Esophagus squamous epithelium (tissue), 4 donors: Measurements from ENCODE around the gene CARMIL1.

Source experiments
- POLR2A ChIP-seq, 4 donors: fragments of 450-650 bp; IDR thresholded peaks; one replicate each; pipeline ENCODE4 v1.6.1; 2017; ENCODE audit warnings: antibody characterized with exemption in 4 of 4, mild to moderate bottlenecking in 4 of 4, moderate library complexity in 3 of 4
- TF ChIP-seq, protein P1 (sequence below), 6 experiments: fragments of 450-650 bp in 4 of 6; fragments of 200-600 bp in 2 of 6; sonication (generic) in 2 of 6; IDR thresholded peaks; one replicate each; pipeline ENCODE4 v1.5.1; 2016 to 2019; ENCODE audit warnings: antibody characterized with exemption in 6 of 6, mild to moderate bottlenecking in 4 of 6, moderate library complexity in 4 of 6

DNA sequence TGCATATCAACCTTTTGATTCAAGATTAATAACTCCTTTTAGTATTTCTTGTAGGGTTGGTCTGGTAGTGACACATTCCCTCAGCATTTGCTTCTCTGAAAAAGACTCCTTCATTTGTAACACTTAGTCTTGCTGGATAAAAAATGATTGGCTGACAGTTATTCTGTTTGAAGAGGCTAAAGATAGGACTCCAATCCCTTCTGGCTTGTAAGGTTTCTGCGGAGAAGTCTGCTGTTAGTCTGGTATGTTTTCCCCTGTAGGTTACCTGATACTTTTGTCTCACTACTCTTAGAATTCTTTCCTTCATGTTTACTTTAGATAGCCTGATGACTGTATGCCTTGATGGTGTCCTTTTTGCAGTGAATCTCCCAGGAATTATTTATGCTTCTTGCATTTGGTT, 96.0 kb downstream of the CARMIL1 start:
- TF ChIP-seq, protein P1, sequence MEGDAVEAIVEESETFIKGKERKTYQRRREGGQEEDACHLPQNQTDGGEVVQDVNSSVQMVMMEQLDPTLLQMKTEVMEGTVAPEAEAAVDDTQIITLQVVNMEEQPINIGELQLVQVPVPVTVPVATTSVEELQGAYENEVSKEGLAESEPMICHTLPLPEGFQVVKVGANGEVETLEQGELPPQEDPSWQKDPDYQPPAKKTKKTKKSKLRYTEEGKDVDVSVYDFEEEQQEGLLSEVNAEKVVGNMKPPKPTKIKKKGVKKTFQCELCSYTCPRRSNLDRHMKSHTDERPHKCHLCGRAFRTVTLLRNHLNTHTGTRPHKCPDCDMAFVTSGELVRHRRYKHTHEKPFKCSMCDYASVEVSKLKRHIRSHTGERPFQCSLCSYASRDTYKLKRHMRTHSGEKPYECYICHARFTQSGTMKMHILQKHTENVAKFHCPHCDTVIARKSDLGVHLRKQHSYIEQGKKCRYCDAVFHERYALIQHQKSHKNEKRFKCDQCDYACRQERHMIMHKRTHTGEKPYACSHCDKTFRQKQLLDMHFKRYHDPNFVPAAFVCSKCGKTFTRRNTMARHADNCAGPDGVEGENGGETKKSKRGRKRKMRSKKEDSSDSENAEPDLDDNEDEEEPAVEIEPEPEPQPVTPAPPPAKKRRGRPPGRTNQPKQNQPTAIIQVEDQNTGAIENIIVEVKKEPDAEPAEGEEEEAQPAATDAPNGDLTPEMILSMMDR (IDR thresholded peaks at IDR 0.05): no peak
- TF ChIP-seq POLR2A (IDR thresholded peaks at IDR 0.05): no peak
